Measurements from ENCODE around the gene TBATA.

The TBATA gene

DNA sequence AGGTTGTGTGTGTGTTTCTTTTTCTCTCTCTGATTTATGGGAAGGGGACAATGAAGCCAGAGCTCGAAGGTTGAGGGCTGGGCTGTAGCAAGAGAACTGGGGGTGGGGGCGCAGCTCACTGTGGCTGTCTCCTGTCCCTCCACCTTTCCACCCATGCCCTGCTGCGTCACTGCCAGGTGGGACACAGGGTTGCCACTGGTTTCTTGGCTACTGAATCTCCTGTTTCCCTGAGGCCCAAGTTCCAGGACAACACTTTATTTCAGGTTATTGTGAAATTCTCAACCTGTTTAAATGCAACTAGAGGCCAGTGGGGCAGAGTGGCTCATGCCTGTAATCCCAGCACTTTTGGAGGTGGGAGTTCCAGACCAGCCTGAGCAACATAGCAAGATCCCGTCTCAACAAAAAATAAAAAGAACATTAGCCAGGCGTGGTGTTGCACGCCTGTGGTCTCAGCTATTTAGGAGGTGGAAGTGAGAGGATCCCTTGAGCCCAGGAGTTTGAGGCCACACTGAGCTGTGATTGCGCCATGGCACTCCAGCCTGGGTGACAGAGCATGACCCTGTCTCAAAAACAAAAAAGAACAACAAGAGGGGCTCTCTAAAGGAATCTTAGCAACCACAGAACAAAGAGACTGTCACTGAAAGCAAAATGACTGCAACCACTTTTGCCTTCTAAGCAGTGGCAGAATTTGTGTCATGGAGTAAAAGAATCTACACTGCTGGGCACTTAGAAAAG, 22.6 kb downstream of the TBATA start:
- no peak overlapping the region for H3K4me3 ChIP-seq (ENCODE audit: low read depth, low read length)
- no peak for DNase-seq (ENCODE audit: low read depth)
- TF ChIP-seq, protein P1, sequence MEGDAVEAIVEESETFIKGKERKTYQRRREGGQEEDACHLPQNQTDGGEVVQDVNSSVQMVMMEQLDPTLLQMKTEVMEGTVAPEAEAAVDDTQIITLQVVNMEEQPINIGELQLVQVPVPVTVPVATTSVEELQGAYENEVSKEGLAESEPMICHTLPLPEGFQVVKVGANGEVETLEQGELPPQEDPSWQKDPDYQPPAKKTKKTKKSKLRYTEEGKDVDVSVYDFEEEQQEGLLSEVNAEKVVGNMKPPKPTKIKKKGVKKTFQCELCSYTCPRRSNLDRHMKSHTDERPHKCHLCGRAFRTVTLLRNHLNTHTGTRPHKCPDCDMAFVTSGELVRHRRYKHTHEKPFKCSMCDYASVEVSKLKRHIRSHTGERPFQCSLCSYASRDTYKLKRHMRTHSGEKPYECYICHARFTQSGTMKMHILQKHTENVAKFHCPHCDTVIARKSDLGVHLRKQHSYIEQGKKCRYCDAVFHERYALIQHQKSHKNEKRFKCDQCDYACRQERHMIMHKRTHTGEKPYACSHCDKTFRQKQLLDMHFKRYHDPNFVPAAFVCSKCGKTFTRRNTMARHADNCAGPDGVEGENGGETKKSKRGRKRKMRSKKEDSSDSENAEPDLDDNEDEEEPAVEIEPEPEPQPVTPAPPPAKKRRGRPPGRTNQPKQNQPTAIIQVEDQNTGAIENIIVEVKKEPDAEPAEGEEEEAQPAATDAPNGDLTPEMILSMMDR (IDR thresholded peaks at IDR 0.05; ENCODE audit: low read depth, low read length, missing control alignments): no peak

DNA sequence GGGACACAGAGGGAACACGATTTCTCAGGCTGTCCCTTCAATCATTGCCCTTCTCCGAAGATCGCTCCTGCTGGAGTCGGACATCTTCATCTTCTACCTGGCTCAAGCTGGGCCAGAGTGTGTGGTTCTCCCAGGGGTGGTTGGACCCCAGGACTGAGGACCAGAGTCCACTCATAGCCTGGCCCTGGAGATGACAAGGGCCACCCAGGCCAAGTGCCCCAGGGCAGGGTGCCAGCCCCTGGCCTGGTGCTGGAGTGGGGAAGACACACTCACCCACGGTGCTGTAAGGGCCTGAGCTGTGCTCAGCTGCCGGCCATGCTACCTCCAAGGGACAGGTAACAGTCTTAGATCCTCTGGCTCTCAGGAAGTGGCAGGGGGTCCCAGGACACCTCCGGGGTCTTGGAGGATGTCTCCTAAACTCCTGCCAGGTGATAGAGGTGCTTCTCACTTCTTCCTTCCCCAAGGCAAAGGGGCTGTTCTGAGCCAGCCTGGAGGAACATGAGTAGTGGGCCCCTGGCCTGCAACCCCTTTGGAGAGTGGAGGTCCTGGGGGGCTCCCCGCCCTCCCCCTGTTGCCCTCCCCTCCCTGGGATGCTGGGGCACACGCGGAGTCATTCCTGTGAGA, 23.3 kb downstream of the TBATA start:
- no peak for DNase-seq (ENCODE audit: low read depth)
- TF ChIP-seq, protein P1 (IDR thresholded peaks at IDR 0.05; ENCODE audit: low read depth, low read length, missing control alignments): no peak
- no peak overlapping the region for H3K4me3 ChIP-seq (ENCODE audit: low read depth, low read length)

DNA sequence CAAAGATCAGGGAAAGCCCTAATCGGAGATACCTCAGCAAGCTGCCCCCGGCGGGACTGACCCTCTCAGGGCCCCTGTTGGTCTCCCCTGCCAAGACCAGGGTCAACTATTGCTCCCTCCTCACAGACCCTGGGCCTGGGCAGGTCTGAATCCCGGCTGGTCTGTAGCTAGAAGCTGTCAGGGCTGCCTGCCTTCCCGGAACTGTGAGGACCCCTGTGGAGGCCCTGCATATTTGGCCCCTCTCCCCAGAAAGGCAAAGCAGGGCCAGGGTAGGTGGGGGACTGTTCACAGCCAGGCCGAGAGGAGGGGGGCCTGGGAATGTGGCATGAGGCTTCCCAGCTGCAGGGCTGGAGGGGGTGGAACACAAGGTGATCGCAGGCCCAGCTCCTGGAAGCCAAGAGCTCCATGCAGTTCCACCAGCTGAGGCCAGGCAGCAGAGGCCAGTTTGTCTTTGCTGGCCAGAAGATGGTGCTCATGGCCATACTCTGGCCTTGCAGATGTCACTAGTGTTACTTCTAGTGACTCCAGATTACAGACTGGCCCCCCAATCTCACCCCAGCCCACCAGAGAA, 24.1 kb downstream of the TBATA start:
- TF ChIP-seq, protein P1 (IDR thresholded peaks at IDR 0.05; ENCODE audit: low read depth, low read length, missing control alignments): no peak
- no peak overlapping the region for H3K4me3 ChIP-seq (ENCODE audit: low read depth, low read length)
- no peak for DNase-seq (ENCODE audit: low read depth)

DNA sequence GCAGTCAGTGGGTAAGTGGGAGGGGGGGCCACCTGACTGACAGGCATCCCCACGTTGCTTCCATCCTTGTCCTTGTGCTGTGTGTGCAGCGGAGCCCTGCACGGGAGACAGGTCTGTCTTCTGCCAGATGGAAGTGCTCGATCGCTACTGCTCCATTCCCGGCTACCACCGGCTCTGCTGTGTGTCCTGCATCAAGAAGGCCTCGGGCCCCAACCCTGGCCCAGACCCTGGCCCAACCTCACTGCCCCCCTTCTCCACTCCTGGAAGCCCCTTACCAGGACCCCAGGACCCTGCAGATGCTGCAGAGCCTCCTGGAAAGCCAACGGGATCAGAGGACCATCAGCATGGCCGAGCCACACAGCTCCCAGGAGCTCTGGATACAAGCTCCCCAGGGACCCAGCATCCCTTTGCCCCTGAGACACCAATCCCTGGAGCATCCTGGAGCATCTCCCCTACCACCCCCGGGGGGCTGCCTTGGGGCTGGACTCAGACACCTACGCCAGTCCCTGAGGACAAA, 24.8 kb downstream of the TBATA start:
- TF ChIP-seq, protein P1 (IDR thresholded peaks at IDR 0.05; ENCODE audit: low read depth, low read length, missing control alignments): no peak
- H3K4me3 ChIP-seq (ENCODE audit: low read depth, low read length): no peak overlapping the region
- no peak for DNase-seq (ENCODE audit: low read depth)

DNA sequence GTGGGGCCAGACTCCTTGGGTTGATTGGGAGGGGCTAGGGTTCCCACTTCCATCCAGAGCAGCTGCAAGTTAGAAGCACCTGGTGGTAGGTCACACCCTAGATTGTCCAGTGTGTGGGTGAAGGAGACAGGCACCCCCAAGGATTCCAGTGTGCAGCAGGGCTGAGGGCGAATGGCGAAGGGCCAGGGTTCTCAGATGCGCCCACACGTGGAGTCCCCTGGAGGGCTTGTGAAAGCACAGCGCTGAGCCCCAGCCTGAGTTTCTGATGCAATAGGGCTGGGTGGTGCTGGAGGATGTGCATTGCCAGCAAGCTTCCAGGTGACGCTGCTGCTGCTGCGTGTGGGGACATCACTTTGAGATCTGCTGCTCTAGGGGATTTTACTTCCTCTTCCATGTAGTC, 25.4 kb downstream of the TBATA start:
- DNase-seq (ENCODE audit: low read depth): no peak
- no peak overlapping the region for H3K4me3 ChIP-seq (ENCODE audit: low read depth, low read length)
- TF ChIP-seq, protein P1 (IDR thresholded peaks at IDR 0.05; ENCODE audit: low read depth, low read length, missing control alignments): peak; percentile 2

DNA sequence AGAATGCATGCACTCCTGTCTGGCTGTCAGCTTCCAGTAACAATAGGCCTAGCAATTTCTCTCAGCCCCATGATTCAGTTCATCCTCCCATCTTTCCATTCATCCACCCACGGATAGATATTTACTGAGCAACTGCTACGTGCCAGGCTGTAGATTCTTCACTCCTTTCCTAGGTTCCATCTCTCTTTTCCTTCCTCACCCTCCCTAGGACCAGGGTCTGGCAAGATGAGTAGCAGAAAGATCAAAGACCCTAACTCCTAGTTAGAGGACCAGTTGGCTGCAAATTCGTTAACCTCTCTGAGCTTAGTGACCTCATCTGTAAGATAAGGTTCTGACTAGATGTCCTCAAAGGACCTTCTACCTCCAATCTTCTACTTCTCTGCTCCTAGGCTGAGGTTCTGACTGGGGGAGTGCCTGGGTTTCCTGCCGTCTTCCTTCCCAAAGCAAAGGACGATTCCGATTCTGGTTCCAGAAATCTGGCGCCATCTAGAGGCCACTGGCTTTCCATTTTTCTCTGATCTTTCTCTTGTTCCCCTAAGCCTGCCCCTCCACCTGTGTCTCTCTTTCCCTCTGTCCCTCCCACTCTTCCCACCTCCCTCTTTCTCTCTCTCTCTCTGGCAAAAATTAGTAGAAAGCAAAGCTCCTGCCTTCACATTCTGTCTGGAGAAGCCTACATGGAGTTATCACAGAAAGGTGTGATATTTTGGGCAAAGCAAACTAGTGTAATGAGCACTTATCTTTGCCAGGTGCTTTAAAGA, 26.2 kb downstream of the TBATA start:
- peak; percentile 8 for DNase-seq (ENCODE audit: low read depth)
- H3K4me3 ChIP-seq (ENCODE audit: low read depth, low read length): no peak overlapping the region
- TF ChIP-seq, protein P1 (IDR thresholded peaks at IDR 0.05; ENCODE audit: low read depth, low read length, missing control alignments): peak; percentile 83
